ENCODE measurements around the gene PILRA. TPM values are rescaled to one million over a fixed set of nuclear protein-coding genes. Genes with fewer than 3 reads are reported as not detected.
"Not testable (repeated sequence)": the region's sequence is repeated elsewhere in the genome, so short reads cannot be mapped to it uniquely, and the experiment has no call there.

PILRA gene
- total RNA-seq, 1 donor: 0.43 TPM

DNA sequence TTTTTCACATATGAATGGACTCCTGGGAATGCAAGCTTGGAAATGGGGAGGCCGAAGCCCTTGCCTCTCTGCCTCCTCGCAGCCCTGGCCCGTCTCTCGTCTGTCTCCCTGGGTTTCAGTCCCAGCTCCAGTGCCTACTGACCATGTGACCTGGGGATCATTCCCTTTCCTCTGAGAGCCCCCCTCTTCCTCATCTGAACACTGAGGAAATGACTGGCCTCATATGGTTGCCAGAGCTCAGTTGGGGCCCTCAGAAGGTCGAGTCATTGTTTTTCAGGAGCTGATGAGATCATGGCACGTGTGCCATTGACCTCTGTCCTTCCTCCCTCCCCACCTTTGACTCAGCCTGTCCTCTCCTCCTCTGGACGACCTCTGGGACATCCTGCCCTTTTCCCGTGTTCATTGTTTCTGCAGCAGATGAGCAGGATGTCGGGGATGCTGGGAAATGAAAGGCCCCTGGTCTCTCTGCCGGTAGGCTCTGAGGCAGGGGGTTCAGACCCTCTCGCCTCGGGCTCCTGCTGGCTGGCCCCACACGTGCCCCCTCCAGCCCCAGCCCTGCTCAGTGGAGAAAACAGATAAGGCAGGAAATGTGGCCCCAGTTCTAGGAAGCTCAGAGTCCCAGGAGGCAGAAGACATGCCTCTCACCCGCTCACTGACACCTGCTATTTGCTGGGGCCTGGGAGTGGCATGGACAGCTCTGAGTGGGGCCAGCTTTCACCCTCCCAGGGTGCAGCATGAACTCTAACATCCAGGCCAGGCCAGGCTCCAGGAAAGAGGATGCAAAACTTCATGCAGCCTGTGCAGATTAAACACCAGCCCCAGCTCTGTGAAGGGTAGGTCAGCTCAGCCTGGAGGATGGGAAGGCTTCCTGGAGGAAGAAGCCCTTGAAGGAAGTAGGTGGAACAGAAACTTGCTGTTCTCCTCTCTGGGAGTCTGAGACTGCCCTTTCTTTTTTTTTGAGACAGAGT lies 71.3 kb downstream of the PILRA start:
- H3K4me3 ChIP-seq (ENCODE audit: low read depth, low read length): no peak overlapping the region
- TF ChIP-seq, protein P1, sequence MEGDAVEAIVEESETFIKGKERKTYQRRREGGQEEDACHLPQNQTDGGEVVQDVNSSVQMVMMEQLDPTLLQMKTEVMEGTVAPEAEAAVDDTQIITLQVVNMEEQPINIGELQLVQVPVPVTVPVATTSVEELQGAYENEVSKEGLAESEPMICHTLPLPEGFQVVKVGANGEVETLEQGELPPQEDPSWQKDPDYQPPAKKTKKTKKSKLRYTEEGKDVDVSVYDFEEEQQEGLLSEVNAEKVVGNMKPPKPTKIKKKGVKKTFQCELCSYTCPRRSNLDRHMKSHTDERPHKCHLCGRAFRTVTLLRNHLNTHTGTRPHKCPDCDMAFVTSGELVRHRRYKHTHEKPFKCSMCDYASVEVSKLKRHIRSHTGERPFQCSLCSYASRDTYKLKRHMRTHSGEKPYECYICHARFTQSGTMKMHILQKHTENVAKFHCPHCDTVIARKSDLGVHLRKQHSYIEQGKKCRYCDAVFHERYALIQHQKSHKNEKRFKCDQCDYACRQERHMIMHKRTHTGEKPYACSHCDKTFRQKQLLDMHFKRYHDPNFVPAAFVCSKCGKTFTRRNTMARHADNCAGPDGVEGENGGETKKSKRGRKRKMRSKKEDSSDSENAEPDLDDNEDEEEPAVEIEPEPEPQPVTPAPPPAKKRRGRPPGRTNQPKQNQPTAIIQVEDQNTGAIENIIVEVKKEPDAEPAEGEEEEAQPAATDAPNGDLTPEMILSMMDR (IDR thresholded peaks at IDR 0.05; ENCODE audit: insufficient read depth, low read depth, low read length): no peak
- DNase-seq (ENCODE audit: low read depth): peak; percentile 58

DNA sequence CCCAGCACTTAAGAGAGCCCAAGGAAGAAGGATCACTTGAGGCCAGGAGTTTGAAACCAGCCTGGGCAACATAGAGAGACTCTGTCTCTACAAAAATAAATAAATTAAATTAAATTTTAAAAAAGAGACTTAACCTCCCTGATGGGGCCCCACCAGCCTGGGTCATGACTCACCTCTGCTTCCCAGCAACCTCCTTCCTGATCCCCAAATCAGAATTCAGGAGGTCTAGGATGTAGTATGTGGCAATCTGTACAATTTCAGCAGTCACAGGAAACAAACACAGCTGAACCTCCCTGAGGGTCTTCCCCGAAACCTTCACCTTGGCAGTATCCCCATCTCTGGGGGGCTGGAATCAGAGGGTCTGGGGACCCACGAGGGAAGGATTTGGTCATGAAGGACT lies 72.8 kb downstream of the PILRA start:
- no peak overlapping the region for H3K4me3 ChIP-seq (ENCODE audit: low read depth, low read length)
- TF ChIP-seq, protein P1 (IDR thresholded peaks at IDR 0.05; ENCODE audit: insufficient read depth, low read depth, low read length): no peak
- DNase-seq (ENCODE audit: low read depth): peak; percentile 39

DNA sequence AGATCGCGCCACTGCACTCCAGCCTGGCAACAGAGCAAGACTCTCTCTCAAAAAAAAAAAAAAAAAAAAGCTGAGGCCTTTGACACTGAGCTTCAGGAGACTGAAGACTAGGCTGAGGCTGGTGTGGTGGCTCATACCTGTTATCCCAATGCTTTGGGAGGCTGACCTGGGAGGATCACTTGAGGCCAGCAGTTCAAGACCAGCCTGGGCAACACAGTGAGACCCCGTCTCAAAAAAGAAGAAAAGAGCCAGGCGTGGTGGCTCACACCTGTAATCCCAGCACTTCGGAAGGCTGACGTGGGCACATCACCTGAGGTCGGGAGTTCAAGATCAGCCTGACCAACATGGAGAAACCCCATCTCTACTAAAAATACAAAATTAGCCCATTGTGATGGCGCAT lies 74.1 kb downstream of the PILRA start:
- not testable (repeated sequence) for H3K4me3 ChIP-seq (ENCODE audit: low read depth, low read length); DNase-seq (ENCODE audit: low read depth)

DNA sequence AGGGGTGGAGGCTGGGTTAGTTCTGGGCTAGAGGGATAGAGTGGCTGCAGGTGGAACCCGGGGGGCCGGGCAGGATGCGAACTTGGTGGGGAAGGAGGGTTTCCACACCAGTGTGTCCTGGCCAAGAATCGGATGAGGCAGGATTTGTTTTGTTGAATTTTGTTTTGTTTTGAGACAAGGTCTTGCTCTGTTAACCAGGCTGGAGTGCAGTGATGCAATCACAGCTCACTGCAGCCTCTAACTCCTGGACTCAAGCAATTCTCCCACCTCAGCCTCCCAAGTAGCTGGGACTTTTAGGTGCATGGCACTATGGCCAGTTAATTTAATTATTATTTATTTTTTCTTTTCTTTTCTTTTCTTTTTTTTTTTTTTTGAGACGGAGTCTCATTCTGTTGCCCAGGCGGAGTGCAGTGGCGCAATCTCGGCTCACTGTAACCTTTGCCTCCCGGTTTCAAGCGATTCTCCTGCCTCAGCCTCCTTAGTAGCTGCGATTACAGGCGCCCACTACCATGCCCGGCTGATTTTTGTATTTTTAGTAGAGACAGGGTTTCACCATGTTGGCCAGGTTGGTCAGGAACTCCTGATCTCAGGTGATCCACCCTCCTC lies 76.0 kb downstream of the PILRA start:
- TF ChIP-seq, protein P1 (IDR thresholded peaks at IDR 0.05; ENCODE audit: insufficient read depth, low read depth, low read length): no peak
- H3K4me3 ChIP-seq (ENCODE audit: low read depth, low read length): no peak overlapping the region
- peak; percentile 44 for DNase-seq (ENCODE audit: low read depth)

Small RNA genes lying within 50 kb of the gene (small RNA-seq; reads per million reads assigned to genes)
- not detected for gene RF00019

Other genes with a start within 250 kb of the PILRA start
- gene MBLAC1, start 246.5 kb upstream of the PILRA start, total RNA-seq: 1.7 and 4.2 TPM in 2 replicates
- 65.2 and 81.5 TPM in 2 replicates for gene LAMTOR4, start 224.6 kb upstream of the PILRA start, total RNA-seq
- 11.9 and 14.2 TPM in 2 replicates for gene TRAPPC14, start 214.8 kb upstream of the PILRA start, total RNA-seq
- 1.9 and 2.2 TPM in 2 replicates for gene GAL3ST4, start 204.9 kb upstream of the PILRA start, total RNA-seq
- gene GPC2, start 196.1 kb upstream of the PILRA start, total RNA-seq: 0.43 and 2.9 TPM in 2 replicates
- gene STAG3, start 195.6 kb upstream of the PILRA start, total RNA-seq: under 0.01 and 0.64 TPM in 2 replicates
- gene PVRIG, start 153.5 kb upstream of the PILRA start, total RNA-seq: not detected in 2 replicates
- under 0.01 TPM in 1 of 2 replicates, not detected in the other for gene SPDYE3, start 65.8 kb upstream of the PILRA start, total RNA-seq
- gene PILRB, start 15.4 kb upstream of the PILRA start, total RNA-seq: 10.0 and 11.7 TPM in 2 replicates
- 0.43 and 0.64 TPM in 2 replicates for gene ZCWPW1, start 55.2 kb downstream of the PILRA start, total RNA-seq
- gene MEPCE, start 56.3 kb downstream of the PILRA start, total RNA-seq: 23.2 and 29.4 TPM in 2 replicates
- gene PPP1R35, start 63.0 kb downstream of the PILRA start, total RNA-seq: 14.8 and 15.1 TPM in 2 replicates
- gene SPACDR, start 90.8 kb downstream of the PILRA start, total RNA-seq: not detected in 2 replicates
- 26.4 and 30.2 TPM in 2 replicates for gene TSC22D4, start 105.7 kb downstream of the PILRA start, total RNA-seq
- gene NYAP1, start 110.4 kb downstream of the PILRA start, total RNA-seq: 0.43 and 0.64 TPM in 2 replicates
- gene AGFG2, start 165.7 kb downstream of the PILRA start, total RNA-seq: 7.7 and 19.0 TPM in 2 replicates
- 0.32 TPM in 1 of 2 replicates, not detected in the other for gene SAP25, start 200.4 kb downstream of the PILRA start, total RNA-seq
- 22.5 and 31.9 TPM in 2 replicates for gene LRCH4, start 212.6 kb downstream of the PILRA start, total RNA-seq
- 0.32 and 0.43 TPM in 2 replicates for gene FBXO24, start 212.8 kb downstream of the PILRA start, total RNA-seq
- 124 and 211 TPM in 2 replicates for gene PCOLCE, start 228.9 kb downstream of the PILRA start, total RNA-seq
- 5.2 and 7.1 TPM in 2 replicates for gene MOSPD3, start 239.1 kb downstream of the PILRA start, total RNA-seq